Astrocyte (in vitro differentiated cells and primary cell): ENCODE results near the gene HMCN1. TPM values are rescaled to one million over a fixed set of nuclear protein-coding genes. Genes with fewer than 3 reads are reported as not detected.

ENCODE experiments used
- DNase-seq: peaks from one replicate; pipeline ENCODE4 v3.0.0-alpha.2; 2010; ENCODE audit warnings: low read depth
- FAIRE-seq: peaks from 2 replicates; lab custom pipeline; 2011; peaks lifted over from hg19 to GRCh38; lab: Jason Lieb, UNC
- H2AFZ ChIP-seq: 2 replicates; pipeline ENCODE4 v1.6.0; 2012; ENCODE audit warnings: low read depth, low read length, inconsistent platforms
- H3K27ac ChIP-seq: 2 replicates; pipeline ENCODE4 v1.5.1; 2011; ENCODE audit warnings: low read depth, low read length, inconsistent platforms
- H3K27me3 ChIP-seq: 2 replicates; pipeline ENCODE4 v1.6.0; 2011; ENCODE audit warnings: low read length, inconsistent platforms; ENCODE audit not compliant: insufficient read depth
- H3K36me3 ChIP-seq: 2 replicates; pipeline ENCODE4 v1.5.1; 2011; ENCODE audit warnings: low read length, inconsistent platforms; ENCODE audit not compliant: insufficient read depth
- H3K4me1 ChIP-seq: 2 replicates; pipeline ENCODE4 v1.5.1; 2011; ENCODE audit warnings: low read length, inconsistent platforms; ENCODE audit not compliant: insufficient read depth
- H3K4me2 ChIP-seq: 2 replicates; pipeline ENCODE4 v1.6.0; 2012; ENCODE audit warnings: low read length, inconsistent platforms
- H3K4me3 ChIP-seq: 2 replicates; pipeline ENCODE4 v1.5.1; 2011; ENCODE audit warnings: low read depth, mild to moderate bottlenecking, low read length, inconsistent platforms; ENCODE audit not compliant: insufficient read depth
- H3K79me2 ChIP-seq: 2 replicates; pipeline ENCODE4 v1.6.0; 2012; ENCODE audit warnings: mild to moderate bottlenecking, low read length, inconsistent platforms; ENCODE audit not compliant: insufficient read depth
- H3K9ac ChIP-seq: 2 replicates; pipeline ENCODE4 v1.6.0; 2012; ENCODE audit warnings: mild to moderate bottlenecking, low read length, inconsistent platforms
- H3K9me3 ChIP-seq: 2 replicates; pipeline ENCODE4 v1.5.1; 2012; ENCODE audit warnings: low read depth, mild to moderate bottlenecking, low read length, inconsistent platforms; ENCODE audit not compliant: insufficient read depth
- H4K20me1 ChIP-seq: 2 replicates; pipeline ENCODE4 v1.6.0; 2012; ENCODE audit warnings: low read length, inconsistent platforms; ENCODE audit not compliant: insufficient read depth
- H3K27ac Mint-ChIP-seq: one replicate; pipeline ENCODE4 v1.8.0; 2021; ENCODE audit warnings: mild to moderate bottlenecking, mixed read lengths; ENCODE audit not compliant: unreplicated experiment
- H3K27me3 Mint-ChIP-seq: one replicate; pipeline ENCODE4 v1.8.0; 2021; ENCODE audit warnings: low read depth, mixed read lengths; ENCODE audit not compliant: unreplicated experiment
- H3K36me3 Mint-ChIP-seq: one replicate; pipeline ENCODE4 v1.8.0; 2021; ENCODE audit warnings: low read depth, mixed read lengths; ENCODE audit not compliant: unreplicated experiment
- H3K4me1 Mint-ChIP-seq: one replicate; pipeline ENCODE4 v1.8.0; 2021; ENCODE audit warnings: low read depth, mixed read lengths; ENCODE audit not compliant: unreplicated experiment
- H3K4me3 Mint-ChIP-seq: one replicate; pipeline ENCODE4 v1.8.0; 2021; ENCODE audit warnings: mild to moderate bottlenecking, moderate library complexity, mixed read lengths; ENCODE audit not compliant: unreplicated experiment
- H3K9me3 Mint-ChIP-seq: one replicate; pipeline ENCODE4 v1.8.0; 2021; ENCODE audit warnings: mild to moderate bottlenecking, mixed read lengths; ENCODE audit not compliant: unreplicated experiment
- CTCF ChIP-seq: IDR thresholded peaks from 2 replicates; pipeline ENCODE4 v1.5.1; 2011; ENCODE audit warnings: low read depth, mild to moderate bottlenecking, inconsistent platforms, low read length, moderate library complexity; ENCODE audit not compliant: insufficient read depth
- EZH2 ChIP-seq: IDR thresholded peaks from 2 replicates; pipeline ENCODE4 v1.6.1; 2012; ENCODE audit warnings: mild to moderate bottlenecking, low read length, inconsistent platforms; ENCODE audit not compliant: insufficient read depth
- total RNA-seq: library from RNA; stranded (reverse); gene quantifications from 2 replicates; pipeline ENCODE4 v1.2.1, GENCODE V29; 2021

The HMCN1 gene
- total RNA-seq, 1 donor from 2014 or later = 19.7 TPM

GRCh38 chr1:185761841-185762240 is 27.6 kb downstream of the HMCN1 start:
- H3K9ac ChIP-seq = no peak overlapping the region
- DNase-seq (no peak), FAIRE-seq (no peak)
- H3K27ac ChIP-seq = no peak overlapping the region
- H3K9me3 ChIP-seq = no peaks in the 10 kb centered on the region
- TF ChIP-seq CTCF (no peak), EZH2 (no peak)
- H3K4me2 ChIP-seq = no peak overlapping the region
- Mint-ChIP-seq H3K27me3 (no peaks in the 10 kb centered on the region), H3K27ac (no peak overlapping the region), H3K36me3 (peaks cover 4% of the 10 kb centered on the region), H3K4me1 (no peaks in the 10 kb centered on the region), H3K9me3 (no peaks in the 10 kb centered on the region), H3K4me3 (no peak overlapping the region)
- H3K4me1 ChIP-seq = no peaks in the 10 kb centered on the region
- no peak overlapping the region for H2AFZ ChIP-seq
- no peaks in the 10 kb centered on the region for H3K27me3 ChIP-seq
- H3K4me3 ChIP-seq = no peak overlapping the region
- H3K79me2 ChIP-seq = no peaks in the 10 kb centered on the region
- H3K36me3 ChIP-seq = no peaks in the 10 kb centered on the region
- no peaks in the 10 kb centered on the region for H4K20me1 ChIP-seq

- Histone ChIP-seq H3K79me2 (no peaks in the 10 kb centered on the region), H3K36me3 (no peaks in the 10 kb centered on the region), H3K4me3 (no peak overlapping the region), H3K9me3 (no peaks in the 10 kb centered on the region), H4K20me1 (no peaks in the 10 kb centered on the region), H3K4me2 (no peak overlapping the region), H3K27ac (no peak overlapping the region), H3K9ac (no peak overlapping the region), H3K4me1 (no peaks in the 10 kb centered on the region), H2AFZ (no peak overlapping the region), H3K27me3 (no peaks in the 10 kb centered on the region)
- TF ChIP-seq CTCF (no peak), EZH2 (no peak)
- Mint-ChIP-seq H3K9me3 (peaks cover 2% of the 10 kb centered on the region), H3K4me1 (no peaks in the 10 kb centered on the region), H3K27ac (no peak overlapping the region), H3K27me3 (no peaks in the 10 kb centered on the region), H3K36me3 (peaks cover 8% of the 10 kb centered on the region), H3K4me3 (no peak overlapping the region)
- DNase-seq = no peak
- FAIRE-seq = no peak
Measured at GRCh38 chr1:185767508-185768120, 33.4 kb downstream of the HMCN1 start.

- no peak overlapping the region for H3K4me2 ChIP-seq
- Mint-ChIP-seq H3K36me3 (peaks cover 4% of the 10 kb centered on the region), H3K9me3 (peaks cover 2% of the 10 kb centered on the region), H3K4me1 (no peaks in the 10 kb centered on the region), H3K4me3 (no peak overlapping the region), H3K27me3 (no peaks in the 10 kb centered on the region), H3K27ac (no peak overlapping the region)
- H3K9me3 ChIP-seq = no peaks in the 10 kb centered on the region
- H3K27me3 ChIP-seq = no peaks in the 10 kb centered on the region
- no peak overlapping the region for H3K27ac ChIP-seq
- H3K4me1 ChIP-seq = no peaks in the 10 kb centered on the region
- no peaks in the 10 kb centered on the region for H3K79me2 ChIP-seq
- no peak overlapping the region for H3K9ac ChIP-seq
- no peak overlapping the region for H3K4me3 ChIP-seq
- H3K36me3 ChIP-seq = no peaks in the 10 kb centered on the region
- no peak overlapping the region for H2AFZ ChIP-seq
- TF ChIP-seq EZH2 (no peak), CTCF (no peak)
- H4K20me1 ChIP-seq = no peaks in the 10 kb centered on the region
- FAIRE-seq (no peak), DNase-seq (no peak)
Measured at GRCh38 chr1:185768371-185768770, 34.2 kb downstream of the HMCN1 start.
